ENCODE data around the gene TMEM18. TPM values are rescaled to one million over a fixed set of nuclear protein-coding genes. Genes with fewer than 3 reads are reported as not detected.
A peak's percentile ranks its signal among the peaks of the same experiment; 100 is the strongest.

The TMEM18 gene
- total RNA-seq, 2 experiments from 2014 or later: 25.6 to 26.3 TPM

DNA sequence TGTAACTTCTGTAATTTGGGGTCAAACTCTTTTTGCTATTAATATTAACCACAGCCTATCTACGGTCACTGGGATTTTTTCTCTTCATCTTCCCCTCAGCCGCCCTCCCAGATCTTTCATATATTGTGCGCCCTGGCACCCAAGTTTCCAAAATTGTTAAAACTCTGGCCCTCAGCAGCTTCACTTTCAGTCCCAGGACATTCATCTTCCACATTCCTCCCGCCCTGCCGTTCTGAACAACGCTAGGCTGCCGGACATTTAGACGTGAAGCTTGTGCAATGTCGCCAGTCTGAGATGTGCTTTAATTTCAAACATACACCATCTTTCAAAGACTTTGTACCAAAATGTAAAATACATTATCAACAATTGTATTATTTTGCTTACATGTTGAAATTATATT lies 1.8 kb upstream of the TMEM18 start:
- intact Hi-C loops (cut with DNase I, micrococcal nuclease): loop anchor here (5.0 kb wide), 2 partner anchors 242 to 417 kb away; partner anchors contain the start of genes ACP1 (in 1 of the 2) and SH3YL1 (in 1 of the 2)
- ChIA-PET CTCF (interaction anchor here (0.7 kb wide), 1 partner anchor 10 kb away, joined by 4 read pairs; no protein-coding TSS in a partner anchor), POLR2A (no interaction called here)
- H3K36me3 Mint-ChIP-seq (ENCODE audit: low read depth): peaks cover 38% of the 10 kb centered on the region
- Histone ChIP-seq H3K27me3 (ENCODE audit: control insufficient read depth in 1 of 2, insufficient read depth in 2 of 2, low read length in 2 of 2) (no peaks in the 10 kb centered on the region), H3K4me3 (ENCODE audit: low read length) (no peak overlapping the region), H3K9me3 (ENCODE audit: control insufficient read depth in 1 of 2, insufficient read depth in 1 of 2, low read length in 2 of 2) (no peaks in the 10 kb centered on the region), H3K36me3 (ENCODE audit: insufficient read depth, low read length) (peaks cover 4% of the 10 kb centered on the region), H3K4me1 (ENCODE audit: insufficient read depth, low read length) (peaks cover 26% of the 10 kb centered on the region), H3K27ac (ENCODE audit: low read depth in 1 of 2, low read length in 2 of 2) (no peak overlapping the region)
- peaks cover 45% of the 10 kb centered on the region for H3K4me1 Mint-ChIP-seq (ENCODE audit: low read depth)
- H3K4me3 Mint-ChIP-seq: peak overlapping the region; percentile 98
- ATAC-seq (ENCODE audit: poor library complexity): no peak
- no peak for DNase-seq
- TF ChIP-seq, protein P1, sequence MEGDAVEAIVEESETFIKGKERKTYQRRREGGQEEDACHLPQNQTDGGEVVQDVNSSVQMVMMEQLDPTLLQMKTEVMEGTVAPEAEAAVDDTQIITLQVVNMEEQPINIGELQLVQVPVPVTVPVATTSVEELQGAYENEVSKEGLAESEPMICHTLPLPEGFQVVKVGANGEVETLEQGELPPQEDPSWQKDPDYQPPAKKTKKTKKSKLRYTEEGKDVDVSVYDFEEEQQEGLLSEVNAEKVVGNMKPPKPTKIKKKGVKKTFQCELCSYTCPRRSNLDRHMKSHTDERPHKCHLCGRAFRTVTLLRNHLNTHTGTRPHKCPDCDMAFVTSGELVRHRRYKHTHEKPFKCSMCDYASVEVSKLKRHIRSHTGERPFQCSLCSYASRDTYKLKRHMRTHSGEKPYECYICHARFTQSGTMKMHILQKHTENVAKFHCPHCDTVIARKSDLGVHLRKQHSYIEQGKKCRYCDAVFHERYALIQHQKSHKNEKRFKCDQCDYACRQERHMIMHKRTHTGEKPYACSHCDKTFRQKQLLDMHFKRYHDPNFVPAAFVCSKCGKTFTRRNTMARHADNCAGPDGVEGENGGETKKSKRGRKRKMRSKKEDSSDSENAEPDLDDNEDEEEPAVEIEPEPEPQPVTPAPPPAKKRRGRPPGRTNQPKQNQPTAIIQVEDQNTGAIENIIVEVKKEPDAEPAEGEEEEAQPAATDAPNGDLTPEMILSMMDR (IDR thresholded peaks at IDR 0.05): no peak
- peak overlapping the region; percentile 99 for H3K27ac Mint-ChIP-seq
- no peaks in the 10 kb centered on the region for H3K27me3 Mint-ChIP-seq
- H3K9me3 Mint-ChIP-seq: no peaks in the 10 kb centered on the region

DNA sequence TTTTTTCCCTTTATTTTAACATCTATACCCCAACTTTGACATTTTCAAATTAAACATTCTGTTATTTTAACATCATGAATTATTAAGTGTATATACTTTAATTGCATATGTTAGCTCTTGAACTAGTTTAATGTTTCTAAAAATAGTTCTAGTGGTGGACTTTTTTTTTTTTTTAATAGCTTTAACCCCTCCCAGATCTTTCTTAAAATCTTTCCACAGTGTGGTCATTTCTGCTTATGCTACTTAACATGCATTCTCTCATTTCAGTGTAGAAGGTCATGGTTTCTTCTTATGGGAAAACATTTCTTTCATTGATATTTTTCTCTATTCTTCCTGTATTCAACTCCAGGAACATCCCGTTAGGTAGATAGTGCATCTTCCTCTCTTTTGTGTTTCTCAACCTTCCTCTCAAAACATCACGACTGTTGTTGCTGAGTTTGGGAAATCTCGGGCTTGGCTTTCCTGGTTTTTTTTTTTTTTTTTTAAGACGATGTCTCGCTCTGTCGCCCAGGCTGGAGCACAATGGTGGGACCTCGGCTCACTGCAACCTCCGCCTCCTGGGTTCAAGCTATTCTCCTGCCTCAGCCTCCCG lies 849 bp upstream of the TMEM18 start:
- Histone ChIP-seq H3K9me3 (ENCODE audit: control insufficient read depth in 1 of 2, insufficient read depth in 1 of 2, low read length in 2 of 2) (no peaks in the 10 kb centered on the region), H3K27me3 (ENCODE audit: control insufficient read depth in 1 of 2, insufficient read depth in 2 of 2, low read length in 2 of 2) (no peaks in the 10 kb centered on the region), H3K36me3 (ENCODE audit: insufficient read depth, low read length) (peaks cover 4% of the 10 kb centered on the region), H3K4me3 (ENCODE audit: low read length) (peak overlapping the region; percentile 98), H3K4me1 (ENCODE audit: insufficient read depth, low read length) (peaks cover 26% of the 10 kb centered on the region), H3K27ac (ENCODE audit: low read depth in 1 of 2, low read length in 2 of 2) (peak overlapping the region; percentile 98 to 99)
- DNase-seq (no peak), ATAC-seq (ENCODE audit: poor library complexity) (no peak)
- Mint-ChIP-seq H3K4me1 (ENCODE audit: low read depth) (peaks cover 45% of the 10 kb centered on the region), H3K9me3 (no peaks in the 10 kb centered on the region), H3K27ac (peak overlapping the region; percentile 99), H3K27me3 (no peaks in the 10 kb centered on the region), H3K4me3 (peak overlapping the region; percentile 98), H3K36me3 (ENCODE audit: low read depth) (peaks cover 42% of the 10 kb centered on the region)
- CTCF ChIA-PET: interaction anchor here (0.7 kb wide), 1 partner anchor 11 kb away, joined by 4 read pairs; no protein-coding TSS in a partner anchor
- intact Hi-C loops (cut with DNase I, micrococcal nuclease): loop anchor here (1.0 to 5.0 kb wide), 4 partner anchors 239 to 416 kb away; partner anchors contain the start of genes ACP1 (in 2 of the 2) and SH3YL1 (in 2 of the 2)
- POLR2A ChIA-PET: interaction anchor here (0.6 kb wide), 1 partner anchor 9 kb away, joined by 3 read pairs; no protein-coding TSS in a partner anchor
- TF ChIP-seq, protein P1 (IDR thresholded peaks at IDR 0.05): no peak

DNA sequence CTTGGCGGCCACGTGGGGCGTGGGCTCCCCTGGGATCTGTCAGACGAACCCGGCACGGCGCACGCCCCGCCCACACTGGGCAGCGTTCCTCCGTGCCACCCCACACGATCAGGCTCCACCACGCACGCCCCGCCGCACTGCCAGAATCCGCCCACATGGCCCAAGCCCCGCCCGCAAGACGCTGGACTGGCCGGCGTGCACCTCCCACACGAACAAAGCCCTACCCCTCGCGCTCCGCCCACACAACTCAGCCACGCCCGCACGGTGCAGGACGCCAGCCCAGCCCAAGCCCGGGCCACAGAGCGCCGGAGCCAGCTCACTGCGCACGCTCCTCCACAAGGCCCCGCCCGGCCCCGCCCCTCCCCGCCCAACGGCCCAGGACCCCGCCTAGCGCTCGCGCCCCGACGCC lies 555 bp downstream of the TMEM18 start:
- no peaks in the 10 kb centered on the region for H3K9me3 Mint-ChIP-seq
- peak in 6 of 14 experiments; percentile 95 to 99 (median 98) for DNase-seq
- TF ChIP-seq, protein P1 (IDR thresholded peaks at IDR 0.05): no peak
- Histone ChIP-seq H3K36me3 (ENCODE audit: insufficient read depth, low read length) (peaks cover 14% of the 10 kb centered on the region), H3K4me3 (ENCODE audit: low read length) (peak overlapping the region; percentile 69), H3K4me1 (ENCODE audit: insufficient read depth, low read length) (peaks cover 26% of the 10 kb centered on the region), H3K27ac (ENCODE audit: low read depth in 1 of 2, low read length in 2 of 2) (peak overlapping the region in 1 of 2 donors; percentile 28), H3K9me3 (ENCODE audit: control insufficient read depth in 1 of 2, insufficient read depth in 1 of 2, low read length in 2 of 2) (no peaks in the 10 kb centered on the region), H3K27me3 (ENCODE audit: control insufficient read depth in 1 of 2, insufficient read depth in 2 of 2, low read length in 2 of 2) (no peaks in the 10 kb centered on the region)
- H3K36me3 Mint-ChIP-seq (ENCODE audit: low read depth): peaks cover 55% of the 10 kb centered on the region
- intact Hi-C loops (cut with DNase I, micrococcal nuclease): loop anchor here (1.0 to 5.0 kb wide), 4 partner anchors 238 to 414 kb away; partner anchors contain the start of genes ACP1 (in 2 of the 2) and SH3YL1 (in 2 of the 2)
- H3K27ac Mint-ChIP-seq: peak overlapping the region; percentile 99
- CTCF ChIA-PET: no interaction called here
- no peak for ATAC-seq (ENCODE audit: poor library complexity)
- POLR2A ChIA-PET: interaction anchor here (0.9 to 1.4 kb wide), 5 partner anchors 20 to 1937 kb away, joined by 3 to 5 read pairs (median 4); no protein-coding TSS in a partner anchor
- no peaks in the 10 kb centered on the region for H3K27me3 Mint-ChIP-seq
- H3K4me1 Mint-ChIP-seq (ENCODE audit: low read depth): peaks cover 45% of the 10 kb centered on the region
- H3K4me3 Mint-ChIP-seq: peak overlapping the region; percentile 95
